ENCODE results near the gene HAPLN3.

DNA sequence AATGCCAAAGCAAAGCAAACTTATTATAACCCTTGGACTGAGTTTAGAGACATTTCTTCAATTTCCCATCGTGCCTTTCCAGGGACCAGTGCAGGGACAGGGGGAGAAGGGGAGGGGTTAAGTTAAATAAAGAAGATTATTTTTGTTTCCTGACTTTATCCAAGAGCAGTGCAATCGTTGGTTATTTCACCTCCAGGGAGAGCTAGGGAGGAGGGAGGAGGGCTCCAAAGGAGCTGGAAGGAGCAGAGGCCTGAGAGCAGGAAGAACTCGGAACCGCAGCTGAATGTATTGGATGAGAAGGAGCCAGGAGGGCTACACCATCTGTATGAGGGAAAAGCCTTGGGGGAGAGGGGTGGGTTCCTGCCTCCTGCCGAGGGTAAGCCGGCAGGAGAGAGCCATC is 20.7 kb downstream of the HAPLN3 start:
- TF ChIP-seq, protein P1, sequence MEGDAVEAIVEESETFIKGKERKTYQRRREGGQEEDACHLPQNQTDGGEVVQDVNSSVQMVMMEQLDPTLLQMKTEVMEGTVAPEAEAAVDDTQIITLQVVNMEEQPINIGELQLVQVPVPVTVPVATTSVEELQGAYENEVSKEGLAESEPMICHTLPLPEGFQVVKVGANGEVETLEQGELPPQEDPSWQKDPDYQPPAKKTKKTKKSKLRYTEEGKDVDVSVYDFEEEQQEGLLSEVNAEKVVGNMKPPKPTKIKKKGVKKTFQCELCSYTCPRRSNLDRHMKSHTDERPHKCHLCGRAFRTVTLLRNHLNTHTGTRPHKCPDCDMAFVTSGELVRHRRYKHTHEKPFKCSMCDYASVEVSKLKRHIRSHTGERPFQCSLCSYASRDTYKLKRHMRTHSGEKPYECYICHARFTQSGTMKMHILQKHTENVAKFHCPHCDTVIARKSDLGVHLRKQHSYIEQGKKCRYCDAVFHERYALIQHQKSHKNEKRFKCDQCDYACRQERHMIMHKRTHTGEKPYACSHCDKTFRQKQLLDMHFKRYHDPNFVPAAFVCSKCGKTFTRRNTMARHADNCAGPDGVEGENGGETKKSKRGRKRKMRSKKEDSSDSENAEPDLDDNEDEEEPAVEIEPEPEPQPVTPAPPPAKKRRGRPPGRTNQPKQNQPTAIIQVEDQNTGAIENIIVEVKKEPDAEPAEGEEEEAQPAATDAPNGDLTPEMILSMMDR (IDR thresholded peaks at IDR 0.05): no peak
- TF ChIP-seq EZH2 (IDR thresholded peaks at IDR 0.05): no peak
- no peak for TF ChIP-seq EZH2phosphoT487 (IDR thresholded peaks at IDR 0.05)
